Osteoblast (primary cell): Measurements from ENCODE around the gene MRPS26. TPM values are rescaled to one million over a fixed set of nuclear protein-coding genes. Genes with fewer than 3 reads are reported as not detected.

Experiments used
- DNase-seq: peaks from one replicate; pipeline ENCODE4 v3.0.0; 2011; ENCODE audit warnings: low spot score, mixed read lengths; ENCODE audit not compliant: insufficient read length; ENCODE audit errors: missing footprints
- H2AFZ ChIP-seq: 2 replicates; pipeline ENCODE4 v1.6.0; 2011; ENCODE audit warnings: mild to moderate bottlenecking, low read length
- H3K27ac ChIP-seq: 2 replicates; pipeline ENCODE4 v1.5.1; 2011; ENCODE audit warnings: mild to moderate bottlenecking, low read depth, low read length, moderate library complexity
- H3K27me3 ChIP-seq: 2 replicates; pipeline ENCODE4 v1.6.0; 2012; ENCODE audit warnings: mild to moderate bottlenecking, control low read depth, inconsistent platforms, low read length, moderate library complexity; ENCODE audit not compliant: insufficient read depth
- H3K36me3 ChIP-seq: 2 replicates; pipeline ENCODE4 v1.5.1; 2011; ENCODE audit warnings: mild to moderate bottlenecking, low read length, control low read depth, moderate library complexity; ENCODE audit not compliant: insufficient read depth
- H3K4me1 ChIP-seq: 2 replicates; pipeline ENCODE4 v1.5.1; 2011; ENCODE audit warnings: mild to moderate bottlenecking, low read length, control low read depth, moderate library complexity; ENCODE audit not compliant: insufficient read depth
- H3K4me2 ChIP-seq: 2 replicates; pipeline ENCODE4 v1.6.0; 2011; ENCODE audit warnings: mild to moderate bottlenecking, low read length; ENCODE audit not compliant: insufficient read depth
- H3K4me3 ChIP-seq: fragments of 200-600 bp; sonication (generic); 3 replicates; pipeline ENCODE4 v1.5.1; 2012; ENCODE audit warnings: mild to moderate bottlenecking, low read length, inconsistent platforms; ENCODE audit not compliant: insufficient read depth
- H3K79me2 ChIP-seq: 2 replicates; pipeline ENCODE4 v1.6.0; 2012; ENCODE audit warnings: mild to moderate bottlenecking, low read length, control low read depth, inconsistent platforms; ENCODE audit not compliant: insufficient read depth
- H3K9me3 ChIP-seq: 2 replicates; pipeline ENCODE4 v1.5.1; 2011; ENCODE audit warnings: low read depth, low read length, control low read depth
- H4K20me1 ChIP-seq: 2 replicates; pipeline ENCODE4 v1.6.0; 2012; ENCODE audit warnings: mild to moderate bottlenecking, low read length, control low read depth; ENCODE audit not compliant: insufficient read depth
- total RNA-seq: library from RNA; depleted of rRNA; stranded (reverse); fragments of >200 nt; gene quantifications from 2 replicates; pipeline ENCODE4 v1.2.3, GENCODE V29; 2012
- TF ChIP-seq, protein P1 (sequence below): IDR thresholded peaks from 2 replicates; pipeline ENCODE4 v1.5.1; 2011; ENCODE audit warnings: mild to moderate bottlenecking, low read depth, low read length, moderate library complexity; ENCODE audit errors: extremely low read depth

Gene MRPS26
- total RNA-seq, 1 donor: 21.0 TPM

DNA sequence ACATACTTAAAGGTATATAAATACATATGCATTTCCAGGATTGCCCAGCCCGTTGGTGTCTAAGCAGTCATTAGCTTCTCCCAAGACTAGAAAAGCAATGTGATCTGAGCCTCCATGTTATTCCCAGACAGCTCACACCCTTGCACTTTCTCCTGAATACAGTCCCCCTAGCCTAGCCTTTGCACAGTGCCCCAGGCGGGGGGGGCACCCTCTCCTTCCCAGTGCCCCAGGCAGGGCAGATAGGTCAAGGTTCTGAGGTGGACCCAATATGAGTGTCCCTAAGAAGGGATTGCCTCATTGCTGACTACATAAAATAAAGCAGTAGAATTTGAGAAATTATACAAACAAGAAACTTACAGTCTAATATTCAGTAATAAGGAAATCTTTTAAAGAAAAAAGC lies 17.9 kb upstream of the MRPS26 start:
- H3K79me2 ChIP-seq: no peaks in the 10 kb centered on the region
- H3K27me3 ChIP-seq: no peaks in the 10 kb centered on the region
- H3K9me3 ChIP-seq: no peaks in the 10 kb centered on the region
- peaks cover 49% of the 10 kb centered on the region for H3K36me3 ChIP-seq
- H2AFZ ChIP-seq: no peak overlapping the region
- H3K27ac ChIP-seq: no peak overlapping the region
- TF ChIP-seq, protein P1, sequence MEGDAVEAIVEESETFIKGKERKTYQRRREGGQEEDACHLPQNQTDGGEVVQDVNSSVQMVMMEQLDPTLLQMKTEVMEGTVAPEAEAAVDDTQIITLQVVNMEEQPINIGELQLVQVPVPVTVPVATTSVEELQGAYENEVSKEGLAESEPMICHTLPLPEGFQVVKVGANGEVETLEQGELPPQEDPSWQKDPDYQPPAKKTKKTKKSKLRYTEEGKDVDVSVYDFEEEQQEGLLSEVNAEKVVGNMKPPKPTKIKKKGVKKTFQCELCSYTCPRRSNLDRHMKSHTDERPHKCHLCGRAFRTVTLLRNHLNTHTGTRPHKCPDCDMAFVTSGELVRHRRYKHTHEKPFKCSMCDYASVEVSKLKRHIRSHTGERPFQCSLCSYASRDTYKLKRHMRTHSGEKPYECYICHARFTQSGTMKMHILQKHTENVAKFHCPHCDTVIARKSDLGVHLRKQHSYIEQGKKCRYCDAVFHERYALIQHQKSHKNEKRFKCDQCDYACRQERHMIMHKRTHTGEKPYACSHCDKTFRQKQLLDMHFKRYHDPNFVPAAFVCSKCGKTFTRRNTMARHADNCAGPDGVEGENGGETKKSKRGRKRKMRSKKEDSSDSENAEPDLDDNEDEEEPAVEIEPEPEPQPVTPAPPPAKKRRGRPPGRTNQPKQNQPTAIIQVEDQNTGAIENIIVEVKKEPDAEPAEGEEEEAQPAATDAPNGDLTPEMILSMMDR: no peak
- H3K4me1 ChIP-seq: peaks cover 3% of the 10 kb centered on the region
- H3K4me2 ChIP-seq: no peak overlapping the region
- DNase-seq: no peak
- H4K20me1 ChIP-seq: no peaks in the 10 kb centered on the region
- H3K4me3 ChIP-seq: no peak overlapping the region

DNA sequence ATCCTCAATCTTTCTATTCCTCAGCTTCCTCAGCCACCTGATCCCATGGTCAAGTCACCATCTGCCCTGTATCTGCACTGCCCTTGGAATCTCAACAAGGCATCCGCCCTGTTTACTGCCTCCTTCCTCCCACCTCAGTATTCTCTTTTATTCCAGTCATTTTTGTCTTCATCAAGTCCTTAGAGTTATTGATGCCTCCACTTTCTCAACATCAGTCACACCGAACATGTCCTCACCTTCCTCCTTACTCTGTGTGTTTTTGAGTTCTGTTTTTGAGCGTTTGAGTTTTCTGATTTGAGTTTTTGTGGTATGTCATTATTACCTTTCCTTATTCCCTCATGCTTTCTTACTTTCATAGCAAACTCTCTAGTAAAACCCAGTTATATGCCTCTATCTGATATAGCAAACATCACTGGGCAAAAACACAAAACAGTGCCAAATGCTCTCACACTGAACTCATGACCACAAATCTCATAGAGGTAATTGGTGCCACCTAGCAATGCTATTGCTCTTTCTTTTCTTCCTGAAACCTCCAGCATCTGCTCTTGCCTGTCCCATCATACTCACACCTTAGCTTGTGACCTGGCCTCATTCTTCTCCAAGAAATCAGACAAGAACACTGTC lies 14.2 kb upstream of the MRPS26 start:
- H3K9me3 ChIP-seq: no peaks in the 10 kb centered on the region
- no peak overlapping the region for H3K4me2 ChIP-seq
- H3K4me3 ChIP-seq: no peak overlapping the region
- H3K36me3 ChIP-seq: peaks cover 36% of the 10 kb centered on the region
- peak; percentile 55 for DNase-seq
- no peaks in the 10 kb centered on the region for H3K27me3 ChIP-seq
- no peaks in the 10 kb centered on the region for H3K79me2 ChIP-seq
- H3K27ac ChIP-seq: no peak overlapping the region
- H4K20me1 ChIP-seq: no peaks in the 10 kb centered on the region
- no peak overlapping the region for H2AFZ ChIP-seq
- H3K4me1 ChIP-seq: peaks cover 7% of the 10 kb centered on the region
- TF ChIP-seq, protein P1: no peak

DNA sequence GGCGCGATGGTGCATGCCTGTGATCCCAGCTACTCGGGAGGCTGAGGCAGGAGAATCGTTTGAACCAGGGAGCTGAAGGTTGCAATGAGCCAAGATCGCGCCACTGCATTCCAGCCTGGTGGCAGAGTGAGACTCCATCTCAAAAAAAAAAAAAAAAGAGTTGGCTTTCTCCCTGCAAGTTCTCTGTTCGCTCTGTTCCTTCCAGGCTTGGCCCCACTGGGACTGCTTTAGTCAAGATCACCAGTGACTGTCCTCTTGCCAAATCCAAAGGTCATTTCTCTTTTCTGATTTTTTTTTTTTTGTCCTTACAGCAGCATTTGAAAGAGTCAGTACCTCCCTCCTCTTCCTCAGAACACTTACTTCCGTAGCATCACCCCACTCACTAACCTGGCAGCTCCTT lies 13.2 kb upstream of the MRPS26 start:
- Histone ChIP-seq H3K27ac (no peak overlapping the region), H3K4me2 (no peak overlapping the region), H4K20me1 (no peaks in the 10 kb centered on the region), H3K4me1 (peaks cover 7% of the 10 kb centered on the region), H2AFZ (no peak overlapping the region), H3K4me3 (no peak overlapping the region), H3K9me3 (no peaks in the 10 kb centered on the region), H3K36me3 (peaks cover 35% of the 10 kb centered on the region), H3K27me3 (no peaks in the 10 kb centered on the region), H3K79me2 (no peaks in the 10 kb centered on the region)
- no peak for DNase-seq
- TF ChIP-seq, protein P1: no peak

DNA sequence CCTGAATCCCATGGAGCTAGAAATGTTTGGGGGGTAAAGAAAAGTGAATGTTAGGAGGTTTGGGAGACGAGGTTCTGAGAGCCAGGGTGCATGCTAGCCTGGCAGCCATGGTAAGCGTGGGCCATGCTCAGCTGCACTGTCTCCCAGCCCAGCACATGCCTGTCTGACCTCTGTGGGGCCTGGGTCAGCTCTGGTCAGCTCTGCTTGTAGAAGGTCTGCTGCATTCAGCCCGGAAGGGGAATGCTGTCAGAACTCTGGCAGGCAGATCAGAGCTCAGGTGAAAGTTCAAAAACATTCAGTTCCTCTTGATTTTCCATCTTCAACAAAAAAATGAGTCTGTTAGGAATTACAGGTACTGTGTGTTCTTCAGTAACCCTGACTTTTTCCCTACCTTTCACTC lies 8.2 kb upstream of the MRPS26 start:
- Histone ChIP-seq H3K27ac (no peak overlapping the region), H3K36me3 (peaks cover 23% of the 10 kb centered on the region), H3K4me1 (peaks cover 17% of the 10 kb centered on the region), H4K20me1 (no peaks in the 10 kb centered on the region), H3K4me2 (no peak overlapping the region), H3K27me3 (no peaks in the 10 kb centered on the region), H3K79me2 (no peaks in the 10 kb centered on the region), H2AFZ (no peak overlapping the region), H3K9me3 (no peaks in the 10 kb centered on the region), H3K4me3 (no peak overlapping the region)
- TF ChIP-seq, protein P1: no peak
- DNase-seq: no peak
